T-cell (primary cell): ENCODE data around the gene UPK3A. TPM values are rescaled to one million over a fixed set of nuclear protein-coding genes. Genes with fewer than 3 reads are reported as not detected.

Experiments used
- ATAC-seq, 4 experiments: fragments of 200-7000 bp in 3 of 4; fragments of 150-1000 bp in 1 of 4; cut with Tn5 transposase; replicated peaks in 1 of 4; 1 replicate in 3 of 4; 2 replicates in 1 of 4; pipeline ENCODE4 v1.10.0; 2021; ENCODE audit warnings: moderate library complexity in 3 of 4, mild to moderate bottlenecking in 2 of 4, moderate number of reproducible peaks in 1 of 4
- CTCF ChIA-PET, 2 donors: fragments of 300-600 bp; sonication (Branson Sonifier 250); formaldehyde crosslinking; loops; one replicate each; lab custom pipeline; 2022; ENCODE audit warnings: antibody characterized with exemption in 2 of 2; lab: Charles Lee
- POLR2A ChIA-PET, 2 donors: fragments of 300-600 bp; sonication (Branson Sonifier 250); formaldehyde crosslinking; loops; one replicate each; lab custom pipeline; 2022; ENCODE audit warnings: antibody characterized with exemption in 2 of 2; lab: Charles Lee
- DNase-seq, 35 experiments: peaks; one replicate each; pipeline versions ENCODE4 v3.0.0 to v3.0.0-alpha.2; 2013 to 2023
- H3K27ac ChIP-seq: one replicate; pipeline ENCODE4 v1.5.1; 2013; ENCODE audit warnings: low read length
- H3K27me3 ChIP-seq, 2 experiments: replicated peaks in 1 of 2; 1 replicate in 1 of 2; 2 replicates in 1 of 2; pipeline versions ENCODE4 v1.6.1 to v1.7.0; 2013; ENCODE audit warnings: low read length in 1 of 2, mixed read lengths in 1 of 2; ENCODE audit not compliant: control insufficient read depth in 2 of 2, insufficient read depth in 2 of 2; ENCODE audit errors: extremely low read depth in 1 of 2
- H3K36me3 ChIP-seq, 2 donors: 1 replicate in 1 of 2; 2 replicates in 1 of 2; pipeline versions ENCODE4 v1.6.1 to v1.7.0; 2013; ENCODE audit warnings: low read length in 1 of 2; ENCODE audit not compliant: control insufficient read depth in 2 of 2, insufficient read depth in 1 of 2; ENCODE audit errors: extremely low read depth in 1 of 2
- H3K4me1 ChIP-seq, 2 experiments: 1 replicate in 1 of 2; 2 replicates in 1 of 2; pipeline versions ENCODE4 v1.6.1 to v1.7.0; 2013; ENCODE audit warnings: low read length in 2 of 2, mixed read lengths in 1 of 2; ENCODE audit not compliant: insufficient read depth in 2 of 2, control insufficient read depth in 1 of 2; ENCODE audit errors: extremely low read depth in 1 of 2
- H3K4me3 ChIP-seq, 2 donors: 1 replicate in 1 of 2; 2 replicates in 1 of 2; pipeline versions ENCODE4 v1.5.1 to v1.7.0; 2013; ENCODE audit warnings: mild to moderate bottlenecking in 2 of 2, low read length in 1 of 2, moderate library complexity in 1 of 2; ENCODE audit not compliant: control insufficient read depth in 1 of 2; ENCODE audit errors: extremely low read depth in 1 of 2
- H3K9me3 ChIP-seq: 2 replicates; pipeline ENCODE4 v1.7.0; 2013
- H3K27ac Mint-ChIP-seq, 2 donors: one replicate each; pipeline ENCODE4 v1.8.0; 2020 to 2021; ENCODE audit warnings: mild to moderate bottlenecking in 2 of 2, mixed read lengths in 2 of 2
- H3K27me3 Mint-ChIP-seq, 2 donors: one replicate each; pipeline ENCODE4 v1.8.0; 2021 to 2022; ENCODE audit warnings: mixed read lengths in 2 of 2
- H3K36me3 Mint-ChIP-seq: one replicate; pipeline ENCODE4 v1.8.0; 2021; ENCODE audit warnings: mixed read lengths
- H3K4me1 Mint-ChIP-seq, 3 donors: one replicate each; pipeline ENCODE4 v1.8.0; 2020 to 2022; ENCODE audit warnings: mixed read lengths in 3 of 3, mild to moderate bottlenecking in 1 of 3
- H3K4me3 Mint-ChIP-seq, 3 donors: one replicate each; pipeline ENCODE4 v1.8.0; 2020 to 2022; ENCODE audit warnings: mild to moderate bottlenecking in 3 of 3, mixed read lengths in 3 of 3, moderate library complexity in 3 of 3
- H3K9me3 Mint-ChIP-seq, 3 donors: one replicate each; pipeline ENCODE4 v1.8.0; 2020 to 2022; ENCODE audit warnings: mixed read lengths in 3 of 3
- WGBS: methylation state at CpG from one replicate; pipeline ENCODE4 v1.1.5; 2013; ENCODE audit warnings: missing lambda C conversion rate; ENCODE audit not compliant: insufficient coverage; 5-methylcytosine and 5-hydroxymethylcytosine counted together
- total RNA-seq, 35 experiments: library from RNA in 6 of 35; stranded (reverse) in 6 of 35; fragments of 120-200 nt in 1 of 35; gene quantifications; one replicate each; pipeline versions ENCODE4 v1.2.1 to v1.2.4 and lab custom pipeline; 2013 to 2026

The UPK3A gene
- total RNA-seq, 5 donors from 2014 or later (not counting 1 experiment from before 2014, with no cell fraction given): not detected

DNA sequence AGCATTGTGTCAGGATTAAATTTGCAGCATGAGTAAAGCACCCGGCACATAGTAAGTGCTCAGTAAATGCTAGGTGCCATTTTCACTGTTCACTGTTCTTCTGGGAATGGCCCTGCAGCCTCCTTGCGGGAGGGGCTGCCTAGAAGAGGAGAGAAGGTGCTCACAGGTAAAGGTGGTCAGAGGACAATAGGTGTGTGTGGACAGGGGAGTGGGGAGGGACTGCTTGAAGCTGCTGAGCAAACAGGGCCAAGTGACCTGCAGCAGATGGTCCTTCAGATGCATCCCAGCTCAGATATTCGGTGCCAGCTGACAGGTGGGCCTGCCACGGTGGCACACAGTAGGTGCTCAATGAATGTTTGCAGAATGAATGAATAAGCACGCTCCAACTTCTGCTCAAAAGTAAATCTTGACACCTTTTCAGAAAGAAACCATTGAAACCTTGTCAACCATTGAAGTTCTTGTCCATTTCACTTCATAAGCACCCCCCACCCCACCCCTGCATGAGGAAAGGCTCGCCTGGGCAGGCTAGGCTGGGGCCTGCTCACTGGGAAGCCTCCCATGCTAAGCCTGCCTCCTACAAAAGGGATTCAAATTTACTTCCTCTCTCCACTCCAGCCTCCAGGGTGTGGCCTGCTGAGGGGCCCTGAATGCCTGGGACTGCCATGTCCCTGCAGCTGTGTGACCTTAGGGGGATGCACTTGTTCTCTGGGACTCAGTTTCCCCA, 45.6 kb upstream of the UPK3A start:
- H3K36me3 ChIP-seq: peaks cover 3% of the 10 kb centered on the region in 2 donors
- H3K4me3 ChIP-seq: no peak overlapping the region
- H3K27ac ChIP-seq: no peak overlapping the region
- POLR2A ChIA-PET: no interaction called here
- H3K4me1 ChIP-seq: peaks cover 3 to 46% of the 10 kb centered on the region in 2 experiments
- H3K4me1 Mint-ChIP-seq: peaks cover 23 to 54% (median 46%) of the 10 kb centered on the region in 3 donors
- H3K27me3 Mint-ChIP-seq: no peaks in the 10 kb centered on the region
- no peak overlapping the region for H3K27ac Mint-ChIP-seq
- ATAC-seq (no peak), DNase-seq (no peak)
- CTCF ChIA-PET: no interaction called here
- H3K9me3 Mint-ChIP-seq: no peaks in the 10 kb centered on the region
- 90% methylated on average over 4 of the region's 6 CpGs for WGBS
- no peaks in the 10 kb centered on the region for H3K9me3 ChIP-seq
- peaks cover 2% of the 10 kb centered on the region for H3K36me3 Mint-ChIP-seq
- peak overlapping the region; percentile 88 to 96 (median 92) for H3K4me3 Mint-ChIP-seq
- no peaks in the 10 kb centered on the region for H3K27me3 ChIP-seq

DNA sequence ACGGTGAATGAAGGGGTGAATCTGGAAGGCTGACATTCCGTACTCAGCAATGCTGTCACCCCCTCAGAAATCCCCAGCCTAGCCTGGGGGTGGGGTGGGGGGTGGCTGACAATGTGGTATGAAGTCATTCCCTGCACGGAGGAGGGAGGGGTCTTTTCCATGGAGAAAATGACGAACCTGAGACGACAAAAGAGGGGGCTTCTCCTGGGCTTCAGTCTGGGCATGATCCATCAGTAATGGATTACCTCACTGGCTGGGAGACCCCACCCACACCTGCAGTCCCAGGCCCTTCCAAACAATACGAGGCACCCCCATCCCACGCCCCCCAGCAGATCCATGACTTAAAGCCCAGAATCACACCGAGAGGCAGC, 45.1 kb upstream of the UPK3A start:
- H3K36me3 Mint-ChIP-seq: peaks cover 2% of the 10 kb centered on the region
- no peaks in the 10 kb centered on the region for H3K27me3 Mint-ChIP-seq
- no peak overlapping the region for H3K27ac Mint-ChIP-seq
- Histone ChIP-seq H3K36me3 (peaks cover 3% of the 10 kb centered on the region in 2 donors), H3K27me3 (no peaks in the 10 kb centered on the region), H3K27ac (no peak overlapping the region), H3K9me3 (no peaks in the 10 kb centered on the region), H3K4me1 (peaks cover 3 to 46% of the 10 kb centered on the region in 2 experiments), H3K4me3 (peak overlapping the region; percentile 26 to 62)
- ATAC-seq: no peak
- POLR2A ChIA-PET: no interaction called here
- CTCF ChIA-PET: no interaction called here
- H3K9me3 Mint-ChIP-seq: no peaks in the 10 kb centered on the region
- peaks cover 23 to 51% (median 46%) of the 10 kb centered on the region in 3 donors for H3K4me1 Mint-ChIP-seq
- peak overlapping the region; percentile 88 to 96 (median 92) for H3K4me3 Mint-ChIP-seq
- no peak for DNase-seq
- no CpG with 5 or more reads among the region's 8 CpGs for WGBS

DNA sequence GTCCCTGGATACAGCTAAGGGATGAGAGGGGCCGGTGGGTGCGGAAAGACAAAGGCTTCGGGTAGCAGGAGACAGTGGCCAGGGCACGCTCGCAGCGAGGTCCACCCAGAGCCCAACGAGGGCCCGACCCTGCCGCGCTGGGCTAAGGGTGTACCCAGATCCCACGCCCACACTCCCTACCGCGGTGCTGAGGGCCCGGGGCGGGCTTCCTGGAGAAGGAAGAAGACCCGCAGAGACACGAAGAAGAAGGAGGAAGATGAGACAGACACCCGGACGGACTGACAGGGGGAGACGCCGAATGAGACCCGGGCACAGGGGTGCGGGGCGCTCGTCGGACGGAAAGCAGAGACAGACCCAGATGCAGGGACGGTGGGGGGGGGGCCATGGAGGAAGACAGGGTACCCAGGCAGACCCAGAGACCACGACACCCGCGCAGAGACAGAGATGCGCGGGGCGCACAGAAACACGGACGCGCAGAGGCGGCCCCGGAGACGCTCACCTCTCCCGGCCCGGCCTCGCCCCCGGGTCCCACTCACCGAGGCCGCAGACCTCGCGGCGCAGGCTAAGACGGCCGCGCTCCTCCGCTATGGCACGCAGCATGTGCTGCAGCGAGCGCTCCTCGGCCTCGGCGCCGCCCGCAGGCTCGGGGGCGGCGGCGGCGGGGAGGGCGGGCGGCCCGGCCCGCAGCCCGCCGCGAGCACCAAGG, 44.5 kb upstream of the UPK3A start:
- CTCF ChIA-PET: no interaction called here
- H3K4me3 ChIP-seq: peak overlapping the region; percentile 62 to 71

GRCh38 chr22:45240810-45241631, 43.7 kb upstream of the UPK3A start, which contains the start of gene KIAA0930:
TSS of gene KIAA0930 (minus strand) at chr22:45240894. CDS start at chr22:45240703, 191 bp downstream.
- DNase-seq: peak; percentile 63 to 88 (median 77)
- Histone ChIP-seq H3K27me3 (no peaks in the 10 kb centered on the region), H3K9me3 (no peaks in the 10 kb centered on the region), H3K4me3 (peak within 1 kb of the TSS; percentile 62 to 71), H3K27ac (peak within 1 kb of the TSS; percentile 72), H3K36me3 (peaks cover 0 to 3% of the 10 kb centered on the region in 2 donors), H3K4me1 (peaks cover 3 to 36% of the 10 kb centered on the region in 2 experiments)
- peaks cover 2% of the 10 kb centered on the region for H3K36me3 Mint-ChIP-seq
- ChIA-PET POLR2A (no interaction called here), CTCF (no interaction called here)
- H3K27me3 Mint-ChIP-seq: no peaks in the 10 kb centered on the region
- H3K27ac Mint-ChIP-seq: peak within 1 kb of the TSS; percentile 87 to 93
- 1% methylated on average over 44 of the region's 66 CpGs for WGBS
- peaks cover 23 to 51% (median 41%) of the 10 kb centered on the region in 3 donors for H3K4me1 Mint-ChIP-seq
- no peaks in the 10 kb centered on the region for H3K9me3 Mint-ChIP-seq
- peak within 1 kb of the TSS; percentile 88 to 96 (median 92) for H3K4me3 Mint-ChIP-seq
- peak; percentile 72 to 82 (median 78) for ATAC-seq

More for the DNA sequence above, 44.5 kb upstream of the UPK3A start:
- ATAC-seq (peak in 3 of 4 experiments; percentile 42 to 56 (median 49)), DNase-seq (peak in 19 of 35 experiments; percentile 11 to 39 (median 20))
- Histone ChIP-seq H3K4me1 (peaks cover 3 to 42% of the 10 kb centered on the region in 2 experiments), H3K27me3 (no peaks in the 10 kb centered on the region), H3K36me3 (peaks cover 3% of the 10 kb centered on the region in 2 donors), H3K9me3 (no peaks in the 10 kb centered on the region), H3K27ac (no peak overlapping the region)
- Mint-ChIP-seq H3K36me3 (peaks cover 2% of the 10 kb centered on the region), H3K27ac (peak overlapping the region; percentile 71 to 80), H3K9me3 (no peaks in the 10 kb centered on the region), H3K4me1 (peaks cover 23 to 56% (median 46%) of the 10 kb centered on the region in 3 donors), H3K27me3 (no peaks in the 10 kb centered on the region), H3K4me3 (peak overlapping the region; percentile 88 to 96 (median 92))
- under 1% methylated on average over 52 of the region's 73 CpGs for WGBS
- POLR2A ChIA-PET: no interaction called here

DNA sequence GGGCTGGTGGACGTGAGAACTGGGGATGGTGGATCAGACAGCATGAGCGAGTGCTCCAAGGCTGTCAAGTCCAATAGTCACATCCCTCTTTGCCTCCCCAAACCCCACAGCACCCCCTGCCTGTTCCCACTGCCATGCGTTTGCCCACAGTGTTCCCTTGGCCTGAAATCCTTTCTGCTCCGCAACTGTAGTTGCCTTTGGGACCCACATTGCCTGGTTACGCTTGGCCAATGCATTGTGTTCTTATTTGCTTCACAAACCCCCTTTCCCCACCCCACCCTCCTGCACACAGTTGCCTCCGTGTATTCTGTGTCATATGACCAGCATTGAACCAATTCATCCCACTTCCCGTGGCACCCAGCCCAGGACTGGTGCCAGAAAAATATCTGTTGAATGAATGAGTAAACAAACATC, 42.0 kb upstream of the UPK3A start:
- no peak overlapping the region for H3K27ac ChIP-seq
- 96% methylated on average over 3 of the region's 7 CpGs for WGBS
- H3K4me1 ChIP-seq: peaks cover 3 to 43% of the 10 kb centered on the region in 2 experiments
- Mint-ChIP-seq H3K4me3 (no peak overlapping the region), H3K27ac (peak overlapping the region in 1 of 2 donors; percentile 46), H3K9me3 (no peaks in the 10 kb centered on the region), H3K36me3 (no peaks in the 10 kb centered on the region), H3K27me3 (no peaks in the 10 kb centered on the region), H3K4me1 (peaks cover 29 to 52% (median 43%) of the 10 kb centered on the region in 3 donors)
- no peak overlapping the region for H3K4me3 ChIP-seq
- POLR2A ChIA-PET: no interaction called here
- DNase-seq: no peak
- CTCF ChIA-PET: no interaction called here
- no peaks in the 10 kb centered on the region for H3K9me3 ChIP-seq
- H3K36me3 ChIP-seq: no peaks in the 10 kb centered on the region
- ATAC-seq: no peak
- H3K27me3 ChIP-seq: no peaks in the 10 kb centered on the region

- no peak overlapping the region for H3K4me3 ChIP-seq
- CTCF ChIA-PET: no interaction called here
- H3K36me3 ChIP-seq: no peaks in the 10 kb centered on the region
- H3K9me3 ChIP-seq: no peaks in the 10 kb centered on the region
- Mint-ChIP-seq H3K27ac (peak overlapping the region; percentile 32 to 58), H3K4me3 (no peak overlapping the region), H3K36me3 (no peaks in the 10 kb centered on the region), H3K9me3 (no peaks in the 10 kb centered on the region), H3K27me3 (no peaks in the 10 kb centered on the region), H3K4me1 (peaks cover 24 to 46% (median 26%) of the 10 kb centered on the region in 3 donors)
- H3K27me3 ChIP-seq: no peaks in the 10 kb centered on the region
- DNase-seq: no peak
- no CpG with 5 or more reads among the region's 4 CpGs for WGBS
- ATAC-seq: no peak
- H3K4me1 ChIP-seq: peaks cover 0 to 40% of the 10 kb centered on the region in 2 experiments
- no peak overlapping the region for H3K27ac ChIP-seq
- POLR2A ChIA-PET: no interaction called here
These were observed 39.8 kb upstream of the UPK3A start for GRCh38 chr22:45244916-45245315.
